KMS-11 (cell line): ENCODE measurements around the gene PDS5A.
A peak's percentile ranks its signal among the peaks of the same experiment; 100 is the strongest.
"Not testable (repeated sequence)": the region's sequence is repeated elsewhere in the genome, so short reads cannot be mapped to it uniquely, and the experiment has no call there.

Experiments used
- H2AFZ ChIP-seq: fragments of 200-600 bp; sonication (generic); 2 replicates; pipeline ENCODE4 v1.6.1; 2016; ENCODE audit warnings: antibody characterized with exemption, mixed run types, low read depth
- H3K27ac ChIP-seq: fragments of 200-600 bp; sonication (generic); 2 replicates; pipeline ENCODE4 v1.6.1; 2016; ENCODE audit warnings: mild to moderate bottlenecking, mixed run types
- H3K27me3 ChIP-seq: fragments of 200-600 bp; sonication (generic); 2 replicates; pipeline ENCODE4 v1.6.1; 2017; ENCODE audit warnings: mild to moderate bottlenecking, low read depth, mixed run types, moderate library complexity; ENCODE audit not compliant: insufficient read depth
- H3K36me3 ChIP-seq: fragments of 200-600 bp; sonication (generic); 2 replicates; pipeline ENCODE4 v1.6.1; 2017; ENCODE audit warnings: mild to moderate bottlenecking, mixed run types; ENCODE audit not compliant: insufficient read depth
- H3K4me1 ChIP-seq: fragments of 200-600 bp; sonication (generic); 2 replicates; pipeline ENCODE4 v1.6.1; 2016; ENCODE audit warnings: mild to moderate bottlenecking, low read depth, mixed run types; ENCODE audit not compliant: poor library complexity, severe bottlenecking
- H3K4me2 ChIP-seq: fragments of 200-600 bp; sonication (generic); 2 replicates; pipeline ENCODE4 v1.7.0; 2016; ENCODE audit warnings: mild to moderate bottlenecking, mixed run types
- H3K4me3 ChIP-seq: fragments of 200-600 bp; sonication (generic); IDR thresholded peaks from 2 replicates; pipeline ENCODE4 v1.6.1; 2017; ENCODE audit warnings: low read depth, low read length, mixed read lengths; ENCODE audit not compliant: insufficient read depth
- H3K79me2 ChIP-seq: fragments of 200-600 bp; sonication (generic); 2 replicates; pipeline ENCODE4 v1.6.1; 2016; ENCODE audit warnings: low read depth, mixed run types; ENCODE audit not compliant: insufficient read depth
- H3K9ac ChIP-seq: fragments of 200-600 bp; sonication (generic); 2 replicates; pipeline ENCODE4 v1.6.1; 2016; ENCODE audit warnings: mild to moderate bottlenecking, mixed run types
- H4K20me1 ChIP-seq: fragments of 200-600 bp; sonication (generic); 2 replicates; pipeline ENCODE4 v1.6.1; 2016; ENCODE audit warnings: mild to moderate bottlenecking, mixed run types; ENCODE audit not compliant: insufficient read depth
- CTCF ChIP-seq: fragments of 200-600 bp; sonication (generic); conservative IDR thresholded peaks from 2 replicates; pipeline ENCODE4 v1.6.1; 2017; ENCODE audit warnings: low read depth, mild to moderate bottlenecking, antibody characterized with exemption, low read length, moderate library complexity, mixed read lengths

Gene PDS5A

DNA sequence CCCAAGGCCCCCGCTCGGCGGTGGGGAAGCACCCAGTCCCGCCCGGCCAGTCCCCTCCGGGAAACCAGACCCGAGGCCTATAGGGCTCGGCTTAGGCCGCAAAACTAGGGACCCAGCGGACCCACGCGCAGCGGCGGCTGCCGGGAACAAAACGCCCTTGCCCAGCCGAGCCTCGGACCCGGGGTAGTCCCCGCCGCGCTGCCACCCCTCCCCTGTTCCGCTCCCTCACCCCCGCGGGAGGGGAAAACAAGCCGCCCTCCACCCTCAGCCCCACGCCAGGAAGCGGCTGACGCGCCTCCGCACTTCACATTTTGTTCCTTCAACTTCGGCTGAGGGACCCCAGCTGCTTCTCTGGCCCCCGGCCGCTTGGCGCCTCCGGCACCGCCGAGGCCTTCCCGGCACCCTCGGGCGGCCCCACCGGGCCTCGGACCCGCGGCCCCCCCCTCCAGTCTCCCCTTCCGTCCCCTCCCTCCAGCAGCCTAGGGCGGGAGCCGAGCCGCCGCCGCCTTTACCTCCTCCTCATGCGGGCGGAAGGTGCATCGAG, 694 bp downstream of the PDS5A start:
- Histone ChIP-seq H3K36me3 (no peaks in the 10 kb centered on the region), H3K9ac (peak overlapping the region; percentile 86), H3K4me2 (peak overlapping the region; percentile 93; the same call in 1 of the 2 replicates), H3K4me1 (peaks cover 20% of the 10 kb centered on the region), H4K20me1 (no peaks in the 10 kb centered on the region), H2AFZ (peak overlapping the region; percentile 44), H3K27me3 (no peaks in the 10 kb centered on the region), H3K27ac (peak overlapping the region; percentile 77), H3K79me2 (peaks cover 46% of the 10 kb centered on the region), H3K4me3 (no peak overlapping the region)
- TF ChIP-seq CTCF: no peak

GRCh38 chr4:39976141-39976944, 1.4 kb downstream of the PDS5A start:
- Histone ChIP-seq H3K4me1 (peaks cover 20% of the 10 kb centered on the region), H3K36me3 (no peaks in the 10 kb centered on the region), H3K79me2 (peaks cover 52% of the 10 kb centered on the region), H3K27ac (peak overlapping the region; percentile 77), H2AFZ (peak overlapping the region; percentile 44), H4K20me1 (no peaks in the 10 kb centered on the region), H3K9ac (peak overlapping the region; percentile 86), H3K4me2 (peak overlapping the region; percentile 93), H3K4me3 (no peak overlapping the region), H3K27me3 (no peaks in the 10 kb centered on the region)
- peak; percentile 68 for TF ChIP-seq CTCF

DNA sequence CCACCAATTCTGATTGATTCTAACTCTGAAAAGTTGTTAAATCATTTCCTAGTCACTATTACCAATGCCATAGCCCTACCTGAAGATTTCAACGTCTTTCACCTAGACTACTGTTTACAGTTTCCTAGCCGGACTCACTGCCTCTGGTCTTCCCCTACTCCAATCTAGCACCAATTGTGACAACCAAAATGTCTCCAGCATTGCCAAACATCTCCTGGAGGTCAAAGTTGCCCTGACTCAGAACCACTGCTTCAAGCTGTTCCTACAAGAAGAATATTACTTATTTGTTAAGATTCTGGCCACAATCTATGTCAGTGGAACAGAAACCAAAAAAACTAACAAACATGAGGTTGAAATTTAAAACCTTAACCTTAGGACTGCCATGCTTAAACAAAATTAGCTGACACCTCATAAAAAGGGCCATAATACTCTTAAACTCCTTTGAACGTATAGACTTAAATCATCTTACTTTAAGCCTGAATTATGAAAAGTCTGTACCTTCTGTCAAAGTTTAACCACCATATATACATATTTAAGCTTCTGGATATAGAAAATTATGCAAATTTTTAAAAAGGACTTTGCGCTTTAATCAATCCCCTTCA, 2.1 kb downstream of the PDS5A start:
- peak overlapping the region; percentile 86; the same call in 1 of the 2 replicates for H3K9ac ChIP-seq
- no peaks in the 10 kb centered on the region for H3K27me3 ChIP-seq
- H3K4me3 ChIP-seq: no peak overlapping the region
- peaks cover 20% of the 10 kb centered on the region for H3K4me1 ChIP-seq
- TF ChIP-seq CTCF: no peak
- H3K36me3 ChIP-seq: no peaks in the 10 kb centered on the region
- H3K4me2 ChIP-seq: peak overlapping the region; percentile 93
- H3K27ac ChIP-seq: peak overlapping the region; percentile 77; the same call in 1 of the 2 replicates
- no peaks in the 10 kb centered on the region for H4K20me1 ChIP-seq
- no peak overlapping the region for H2AFZ ChIP-seq
- H3K79me2 ChIP-seq: peaks cover 60% of the 10 kb centered on the region

DNA sequence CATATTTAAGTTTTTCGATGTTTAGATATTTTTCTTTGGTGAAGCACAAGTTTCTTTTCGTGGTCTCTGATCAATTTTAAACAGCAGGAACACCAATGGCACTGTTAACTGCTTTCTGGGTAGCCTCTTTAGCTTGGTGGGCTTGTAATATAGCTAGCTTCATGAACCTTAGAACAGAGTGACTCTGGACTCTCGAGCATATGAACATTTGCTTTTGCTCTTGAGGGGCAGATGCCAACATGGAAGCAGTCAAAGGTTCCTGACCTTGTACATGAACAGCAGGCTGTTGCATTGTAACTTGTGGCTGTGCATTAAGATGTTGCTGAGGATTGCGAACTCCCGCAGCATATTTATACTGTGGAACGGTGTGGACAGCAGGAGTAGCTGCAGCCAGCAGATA, 4.7 kb downstream of the PDS5A start:
- not testable (repeated sequence) for H3K9ac ChIP-seq, H3K4me3 ChIP-seq, H4K20me1 ChIP-seq, H3K27ac ChIP-seq, H3K27me3 ChIP-seq, H3K36me3 ChIP-seq, H2AFZ ChIP-seq, H3K4me2 ChIP-seq
- H3K79me2 ChIP-seq: peaks cover 83% of the 10 kb centered on the region
- peaks cover 18% of the 10 kb centered on the region for H3K4me1 ChIP-seq
